ENCODE data around the gene PAK5.

- TF ChIP-seq CTCF (IDR thresholded peaks at IDR 0.05): no peak
- no peak for TF ChIP-seq POLR2A (IDR thresholded peaks at IDR 0.05)
Measured at GRCh38 chr20:9496155-9496554, 342.7 kb downstream of the PAK5 start.

Measured in esophagus squamous epithelium (tissue), 4 donors.